WTC11 (cell line): Measurements from ENCODE around the gene LINC00237.

Experiments
- ATF1 ChIP-seq: sonication (generic); formaldehyde crosslinking; IDR thresholded peaks from 2 replicates; pipeline ENCODE4 v1.8.1; 2023; ENCODE audit warnings: mild to moderate bottlenecking, moderate library complexity, missing genetic modification reagents
- ATF2 ChIP-seq: sonication (generic); formaldehyde crosslinking; IDR thresholded peaks from 2 replicates; pipeline ENCODE4 v1.8.1; 2022; ENCODE audit warnings: low read depth, missing genetic modification reagents, borderline replicate concordance
- CREB1 ChIP-seq: sonication (generic); formaldehyde crosslinking; IDR thresholded peaks from 2 replicates; pipeline ENCODE4 v1.8.0; 2023; ENCODE audit warnings: mild to moderate bottlenecking, missing genetic modification reagents
- CTCF ChIP-seq: fragments of 200-600 bp; IDR thresholded peaks from 2 replicates; pipeline ENCODE4 v1.8.0; 2022; ENCODE audit warnings: antibody characterized with exemption
- E2F1 ChIP-seq: sonication (generic); formaldehyde crosslinking; IDR thresholded peaks from 2 replicates; pipeline ENCODE4 v1.8.0; 2022; ENCODE audit warnings: mild to moderate bottlenecking, missing genetic modification reagents
- ELF4 ChIP-seq: sonication (generic); formaldehyde crosslinking; IDR thresholded peaks from 2 replicates; pipeline ENCODE4 v1.8.1; 2022; ENCODE audit warnings: low read depth, mild to moderate bottlenecking, moderate library complexity, missing genetic modification reagents
- FOXP4 ChIP-seq: sonication (generic); formaldehyde crosslinking; IDR thresholded peaks from 2 replicates; pipeline ENCODE4 v1.8.0; 2022; ENCODE audit warnings: mild to moderate bottlenecking, missing genetic modification reagents
- IRF1 ChIP-seq: sonication (generic); formaldehyde crosslinking; IDR thresholded peaks from 2 replicates; pipeline ENCODE4 v1.8.0; 2023; ENCODE audit warnings: missing genetic modification reagents
- NFE2L1 ChIP-seq: sonication (generic); formaldehyde crosslinking; IDR thresholded peaks from 2 replicates; pipeline ENCODE4 v1.8.1; 2023; ENCODE audit warnings: missing genetic modification reagents
- PRDM15 ChIP-seq: sonication (generic); formaldehyde crosslinking; IDR thresholded peaks from 2 replicates; pipeline ENCODE4 v1.8.0; 2022; ENCODE audit warnings: missing genetic modification reagents
- SOX15 ChIP-seq: fragments of 250-450 bp; sonication (Bioruptor Pico); IDR thresholded peaks from 2 replicates; pipeline ENCODE4 v1.9.0; 2021; ENCODE audit warnings: mild to moderate bottlenecking
- SP1 ChIP-seq: sonication (generic); formaldehyde crosslinking; conservative IDR thresholded peaks from 2 replicates; pipeline ENCODE4 v1.8.1; 2022; ENCODE audit warnings: missing genetic modification reagents
- USF1 ChIP-seq: sonication (generic); formaldehyde crosslinking; IDR thresholded peaks from 2 replicates; pipeline ENCODE4 v1.8.0; 2022; ENCODE audit warnings: mild to moderate bottlenecking, missing genetic modification reagents
- ZNF121 ChIP-seq: sonication (generic); formaldehyde crosslinking; IDR thresholded peaks from 2 replicates; pipeline ENCODE4 v1.8.0; 2023; ENCODE audit warnings: missing genetic modification reagents

GRCh38 chr20:21100578-21101452 lies 5.3 kb downstream of the LINC00237 start:
- TF ChIP-seq ATF2 (CRISPR knock-in tag) (no peak), E2F1 (no peak), CTCF (no peak), SP1 (CRISPR knock-in tag) (no peak), CREB1 (CRISPR knock-in tag) (no peak), ZNF121 (CRISPR knock-in tag) (no peak), PRDM15 (CRISPR knock-in tag) (no peak), NFE2L1 (no peak), ATF1 (CRISPR knock-in tag) (no peak), USF1 (CRISPR knock-in tag) (no peak), IRF1 (CRISPR knock-in tag) (no peak), SOX15 (CRISPR knock-in tag) (no peak), FOXP4 (peak; percentile 86), ELF4 (CRISPR knock-in tag) (no peak)
